Thymus (tissue), 11 donors: ENCODE data around the gene MCAM. TPM values are rescaled to one million over a fixed set of nuclear protein-coding genes. Genes with fewer than 3 reads are reported as not detected.

Experiments used
- DNase-seq, 9 donors: peaks; one replicate each; pipeline ENCODE4 v3.0.0-alpha.2; 2013; ENCODE audit warnings: low spot score in 9 of 9, low read depth in 6 of 9, missing footprints in 1 of 9
- H3K27ac ChIP-seq, 2 donors: one replicate each; pipeline ENCODE4 v1.5.1; 2013; ENCODE audit warnings: control low read depth in 1 of 2, low read depth in 1 of 2, low read length in 1 of 2, mild to moderate bottlenecking in 1 of 2, moderate library complexity in 1 of 2
- H3K27me3 ChIP-seq, 2 donors: one replicate each; pipeline ENCODE4 v1.5.1; 2013; ENCODE audit warnings: low read length in 1 of 2; ENCODE audit not compliant: control insufficient read depth in 2 of 2, insufficient read depth in 1 of 2
- H3K36me3 ChIP-seq, 2 donors: one replicate each; pipeline ENCODE4 v1.5.1; 2013; ENCODE audit warnings: low read length in 1 of 2, mild to moderate bottlenecking in 1 of 2, moderate library complexity in 1 of 2; ENCODE audit not compliant: control insufficient read depth in 2 of 2, insufficient read depth in 2 of 2
- H3K4me1 ChIP-seq, 2 donors: one replicate each; pipeline ENCODE4 v1.5.1; 2013; ENCODE audit warnings: low read length in 2 of 2; ENCODE audit not compliant: control insufficient read depth in 2 of 2, insufficient read depth in 2 of 2
- H3K4me3 ChIP-seq, 2 donors: one replicate each; pipeline ENCODE4 v1.5.1; 2013; ENCODE audit warnings: low read length in 2 of 2, control low read depth in 1 of 2, mild to moderate bottlenecking in 1 of 2
- H3K9me3 ChIP-seq, 2 donors: one replicate each; pipeline ENCODE4 v1.5.1; 2013; ENCODE audit warnings: low read length in 1 of 2, mild to moderate bottlenecking in 1 of 2; ENCODE audit not compliant: control insufficient read depth in 2 of 2, insufficient read depth in 1 of 2
- WGBS: extraction: QIAGEN DNeasy Blood & Tissue Kit; methylation state at CpG from one replicate; pipeline ENCODE4 v1.1.7; 2013; 5-methylcytosine and 5-hydroxymethylcytosine counted together
- polyA plus RNA-seq: library from polyadenylated mRNA; stranded (reverse); fragments of 200-250 nt; gene quantifications from one replicate; pipeline ENCODE4 v1.2.3, GENCODE V29; 2013
- total RNA-seq: library from RNA; stranded (reverse); fragments of 120-200 nt; gene quantifications from one replicate; pipeline ENCODE4 v1.2.4, GENCODE V29; 2013
- donor health status: healthy.

The MCAM gene
- total and polyA plus RNA-seq, 2 donors: 20.1 to 54.4 TPM

GRCh38 chr11:119335655-119336543 lies 19.0 kb upstream of the MCAM start:
- H3K9me3 ChIP-seq: peaks cover 0 to 4% of the 10 kb centered on the region in 2 donors
- H3K4me1 ChIP-seq: peaks cover 19 to 36% of the 10 kb centered on the region in 2 donors
- H3K27me3 ChIP-seq: peaks cover 25 to 30% of the 10 kb centered on the region in 2 donors
- WGBS: 94% methylated on average over 30 of the region's 30 CpGs
- H3K36me3 ChIP-seq: peaks cover 6 to 9% of the 10 kb centered on the region in 2 donors
- H3K27ac ChIP-seq: no peak overlapping the region
- no peak overlapping the region for H3K4me3 ChIP-seq
- DNase-seq: no peak

- Histone ChIP-seq H3K9me3 (peaks cover 0 to 4% of the 10 kb centered on the region in 2 donors), H3K27ac (no peak overlapping the region), H3K36me3 (peaks cover 6 to 9% of the 10 kb centered on the region in 2 donors), H3K4me1 (peaks cover 19 to 32% of the 10 kb centered on the region in 2 donors), H3K4me3 (peak overlapping the region; percentile 82 to 95), H3K27me3 (peaks cover 18 to 23% of the 10 kb centered on the region in 2 donors)
- DNase-seq: no peak
- WGBS: 85% methylated on average over 15 of the region's 15 CpGs
These were observed 18.2 kb upstream of the MCAM start for GRCh38 chr11:119335091-119335654.

- under 1% methylated on average over 54 of the region's 54 CpGs for WGBS
- H3K27me3 ChIP-seq: peaks cover 10 to 15% of the 10 kb centered on the region in 2 donors
- peaks cover 16 to 26% of the 10 kb centered on the region in 2 donors for H3K4me1 ChIP-seq
- peaks cover 0 to 2% of the 10 kb centered on the region in 2 donors for H3K9me3 ChIP-seq
- peak; percentile 90 to 99 (median 96) for DNase-seq
- H3K27ac ChIP-seq: peak within 1 kb of the TSS; percentile 81 to 83
- peaks cover 6 to 9% of the 10 kb centered on the region in 2 donors for H3K36me3 ChIP-seq
- peak within 1 kb of the TSS; percentile 82 to 95 for H3K4me3 ChIP-seq
These were observed 17.4 kb upstream of the MCAM start, which contains the start of gene RNF26 for GRCh38 chr11:119334174-119334930. Gene RNF26 (plus strand): TSS chr11:119334527. CDS start chr11:119335123, 596 bp downstream.

GRCh38 chr11:119332111-119332765 lies 15.3 kb upstream of the MCAM start:
- DNase-seq: no peak
- Histone ChIP-seq H3K27ac (no peak overlapping the region), H3K4me3 (no peak overlapping the region), H3K4me1 (peaks cover 16% of the 10 kb centered on the region in 2 donors), H3K36me3 (peaks cover 6 to 9% of the 10 kb centered on the region in 2 donors), H3K9me3 (no peaks in the 10 kb centered on the region), H3K27me3 (no peaks in the 10 kb centered on the region)
- WGBS: 94% methylated on average over 4 of the region's 4 CpGs

- Histone ChIP-seq H3K9me3 (no peaks in the 10 kb centered on the region), H3K4me1 (peaks cover 9 to 12% of the 10 kb centered on the region in 2 donors), H3K27ac (no peak overlapping the region), H3K4me3 (no peak overlapping the region), H3K27me3 (no peaks in the 10 kb centered on the region), H3K36me3 (no peaks in the 10 kb centered on the region)
- no peak for DNase-seq
- WGBS: 23% methylated on average over 1 of the region's 1 CpG
These were observed 13.3 kb upstream of the MCAM start for GRCh38 chr11:119330237-119330636.

GRCh38 chr11:119329320-119329719 lies 12.4 kb upstream of the MCAM start:
- Histone ChIP-seq H3K4me3 (no peak overlapping the region), H3K4me1 (peaks cover 3 to 5% of the 10 kb centered on the region in 2 donors), H3K36me3 (no peaks in the 10 kb centered on the region), H3K27ac (no peak overlapping the region), H3K27me3 (no peaks in the 10 kb centered on the region), H3K9me3 (no peaks in the 10 kb centered on the region)
- DNase-seq: no peak
- 88% methylated on average over 2 of the region's 2 CpGs for WGBS

GRCh38 chr11:119324189-119324588 lies 7.3 kb upstream of the MCAM start:
- Histone ChIP-seq H3K27me3 (peaks cover 8 to 24% of the 10 kb centered on the region in 2 donors), H3K36me3 (no peaks in the 10 kb centered on the region), H3K27ac (no peak overlapping the region), H3K4me3 (no peak overlapping the region), H3K9me3 (no peaks in the 10 kb centered on the region), H3K4me1 (peaks cover 12 to 26% of the 10 kb centered on the region in 2 donors)
- WGBS: 87% methylated on average over 4 of the region's 4 CpGs
- DNase-seq: no peak

GRCh38 chr11:119323532-119324033 lies 6.7 kb upstream of the MCAM start:
- Histone ChIP-seq H3K27me3 (peaks cover 12 to 30% of the 10 kb centered on the region in 2 donors), H3K36me3 (no peaks in the 10 kb centered on the region), H3K27ac (no peak overlapping the region), H3K4me3 (no peak overlapping the region), H3K9me3 (no peaks in the 10 kb centered on the region), H3K4me1 (peaks cover 13 to 33% of the 10 kb centered on the region in 2 donors)
- peak in 5 of 9 donors; percentile 61 to 86 (median 78) for DNase-seq
- 33% methylated on average over 8 of the region's 8 CpGs for WGBS
